ENCODE results near the gene TEAD3. TPM values are rescaled to one million over a fixed set of nuclear protein-coding genes. Genes with fewer than 3 reads are reported as not detected.

TEAD3 gene
- total RNA-seq, 1 donor from 2014 or later, result 0.68 TPM

DNA sequence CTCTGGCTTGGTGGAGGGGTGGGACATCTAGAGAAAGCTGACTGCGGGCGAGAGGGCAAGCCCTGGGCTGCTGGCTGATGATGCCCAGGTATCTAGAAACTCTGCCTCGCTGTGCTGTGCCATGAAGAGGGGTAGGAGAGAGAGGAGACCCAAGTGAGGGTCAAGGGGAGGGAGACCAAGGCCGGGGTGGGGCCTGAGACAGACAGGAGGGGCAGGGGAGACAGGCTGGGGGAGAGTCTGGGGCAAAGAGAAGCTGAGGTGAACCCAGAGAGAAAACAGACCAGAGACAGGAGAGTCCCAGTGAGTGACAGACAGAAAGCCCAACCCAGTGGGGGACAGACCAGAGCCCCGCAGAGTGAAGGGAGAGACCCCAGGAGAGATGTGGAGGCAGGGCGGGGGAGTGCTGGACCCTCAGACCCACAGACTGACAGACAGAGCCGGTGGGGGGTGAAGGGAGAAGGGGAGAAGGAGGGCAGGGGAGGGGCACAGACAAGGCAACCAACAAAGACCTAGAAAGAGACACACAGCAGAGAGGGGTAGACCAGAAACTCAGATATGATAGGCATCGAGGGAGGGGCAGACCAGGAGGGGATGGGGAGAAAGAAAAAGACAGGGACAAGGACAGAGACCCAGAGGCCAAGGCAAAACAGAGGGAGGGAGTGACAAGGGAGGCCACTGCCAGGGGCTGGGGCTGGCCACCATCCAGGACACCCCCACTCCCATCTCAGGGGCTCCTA is 5.9 kb downstream of the TEAD3 start:
- DNase-seq, result no peak

DNA sequence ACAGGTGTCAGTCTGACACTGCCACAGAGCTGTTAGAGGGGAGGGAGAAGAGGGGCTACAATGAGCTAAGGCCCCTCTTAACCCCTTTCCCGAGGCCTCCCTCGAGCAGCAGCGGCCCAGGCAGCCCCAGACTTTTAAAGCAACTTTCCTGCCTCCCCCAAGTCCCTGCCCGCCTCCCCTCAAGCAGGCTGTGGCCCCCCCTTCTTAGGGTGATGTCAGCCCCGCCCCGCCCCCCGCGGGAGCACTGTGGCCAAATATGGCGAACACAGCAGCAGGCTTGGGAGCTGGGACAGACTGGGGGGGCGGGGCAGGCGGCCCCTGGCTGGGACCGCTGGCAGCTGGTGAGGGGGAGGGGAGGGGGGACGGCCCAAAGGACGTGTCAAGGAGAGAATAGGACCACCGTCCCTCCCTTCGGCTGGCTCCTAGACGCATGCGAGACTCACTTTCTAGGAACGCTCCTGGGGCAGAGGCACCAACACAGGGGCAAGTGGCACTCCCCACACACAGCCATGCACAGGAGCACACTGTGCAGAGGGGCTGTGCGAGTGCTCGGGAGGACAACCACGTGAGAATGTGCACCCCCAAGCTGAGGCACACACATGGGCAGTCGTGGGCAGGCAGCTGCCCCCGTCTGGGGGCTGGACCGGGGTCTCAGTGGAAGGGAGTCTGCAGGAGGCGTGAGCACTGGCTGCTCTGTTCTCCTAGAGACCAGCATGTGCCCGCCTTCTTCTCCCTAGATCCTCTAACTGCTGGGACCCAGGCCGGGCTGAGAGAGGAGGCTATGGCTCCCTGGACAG is 6.7 kb downstream of the TEAD3 start:
- DNase-seq, result peak; percentile 22

DNA sequence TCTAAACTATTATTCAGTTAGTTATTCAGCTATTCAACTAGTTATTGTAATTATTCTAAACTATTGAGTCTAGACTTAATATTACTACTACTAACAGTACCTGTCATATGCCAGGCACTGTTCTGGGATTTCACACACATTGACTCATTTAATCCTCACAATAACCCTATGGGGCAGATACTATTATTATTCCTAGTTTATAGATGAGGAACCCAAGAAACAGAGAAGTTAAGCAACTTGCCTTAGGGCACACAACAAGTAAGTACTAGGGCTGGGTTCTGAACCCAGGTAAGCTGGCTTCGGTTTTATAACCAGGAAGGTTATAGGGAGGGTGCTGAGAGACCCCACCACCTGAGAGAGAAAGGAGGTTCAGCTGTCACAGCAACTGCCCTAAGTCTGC is 7.8 kb downstream of the TEAD3 start:
- DNase-seq, result no peak

DNA sequence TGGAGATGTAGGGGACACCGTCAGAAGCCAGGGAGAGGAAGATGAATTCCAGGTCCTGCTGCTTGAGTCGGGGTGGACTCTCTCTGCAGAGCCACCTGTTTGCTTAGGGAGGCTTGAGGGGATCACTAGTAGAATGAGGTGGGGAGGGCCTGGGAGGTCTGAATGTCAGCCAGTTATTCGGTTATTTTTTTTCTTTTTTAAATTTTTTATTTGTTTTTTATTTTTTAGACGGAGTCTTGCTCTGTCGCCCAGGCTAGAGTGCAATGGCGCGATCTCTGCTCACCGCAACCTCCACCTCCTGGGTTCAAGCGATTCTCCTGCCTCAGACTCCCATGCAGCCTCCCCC is 8.4 kb downstream of the TEAD3 start:
- DNase-seq, result no peak

DNA sequence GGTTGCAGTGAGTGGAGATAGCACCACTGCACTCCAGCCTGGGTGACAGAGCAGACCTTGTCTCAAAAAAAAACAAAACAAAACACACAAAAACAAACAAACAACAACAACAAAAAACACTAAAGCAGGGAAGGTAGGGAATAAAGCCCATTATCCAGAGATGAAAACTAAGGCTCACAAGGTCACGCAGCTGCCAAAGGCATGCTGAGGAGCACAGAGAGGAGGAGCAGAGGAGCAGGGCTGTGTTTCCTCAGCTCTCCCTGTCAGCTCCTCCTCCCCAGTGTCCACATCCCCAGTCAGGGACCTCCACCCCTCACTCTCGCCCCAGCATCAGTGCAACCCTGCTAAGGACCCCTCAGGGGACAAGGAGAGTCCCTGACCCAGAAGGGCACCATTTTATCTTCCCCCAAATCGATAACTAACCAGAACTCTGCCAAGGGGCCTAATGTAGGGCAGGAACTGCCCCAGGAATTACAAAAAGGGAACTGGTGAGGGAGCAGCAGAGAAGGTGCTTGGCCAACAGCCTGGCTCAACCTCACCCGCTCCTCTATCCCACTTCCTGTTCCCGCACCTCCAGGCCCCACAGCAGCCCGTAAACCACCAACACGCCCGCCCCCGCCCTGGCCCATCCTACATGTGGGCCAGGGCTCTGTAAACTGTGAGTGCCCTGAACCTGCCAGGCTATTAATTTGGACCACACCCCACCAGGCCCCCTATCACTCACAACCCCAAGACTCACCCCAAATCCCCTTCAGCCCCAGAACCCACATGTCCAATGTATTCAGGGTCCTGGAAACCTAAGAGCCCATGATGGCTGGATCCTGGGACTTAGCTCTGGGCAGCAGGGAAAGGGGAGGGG is 9.0 kb downstream of the TEAD3 start:
- DNase-seq, result no peak

DNA sequence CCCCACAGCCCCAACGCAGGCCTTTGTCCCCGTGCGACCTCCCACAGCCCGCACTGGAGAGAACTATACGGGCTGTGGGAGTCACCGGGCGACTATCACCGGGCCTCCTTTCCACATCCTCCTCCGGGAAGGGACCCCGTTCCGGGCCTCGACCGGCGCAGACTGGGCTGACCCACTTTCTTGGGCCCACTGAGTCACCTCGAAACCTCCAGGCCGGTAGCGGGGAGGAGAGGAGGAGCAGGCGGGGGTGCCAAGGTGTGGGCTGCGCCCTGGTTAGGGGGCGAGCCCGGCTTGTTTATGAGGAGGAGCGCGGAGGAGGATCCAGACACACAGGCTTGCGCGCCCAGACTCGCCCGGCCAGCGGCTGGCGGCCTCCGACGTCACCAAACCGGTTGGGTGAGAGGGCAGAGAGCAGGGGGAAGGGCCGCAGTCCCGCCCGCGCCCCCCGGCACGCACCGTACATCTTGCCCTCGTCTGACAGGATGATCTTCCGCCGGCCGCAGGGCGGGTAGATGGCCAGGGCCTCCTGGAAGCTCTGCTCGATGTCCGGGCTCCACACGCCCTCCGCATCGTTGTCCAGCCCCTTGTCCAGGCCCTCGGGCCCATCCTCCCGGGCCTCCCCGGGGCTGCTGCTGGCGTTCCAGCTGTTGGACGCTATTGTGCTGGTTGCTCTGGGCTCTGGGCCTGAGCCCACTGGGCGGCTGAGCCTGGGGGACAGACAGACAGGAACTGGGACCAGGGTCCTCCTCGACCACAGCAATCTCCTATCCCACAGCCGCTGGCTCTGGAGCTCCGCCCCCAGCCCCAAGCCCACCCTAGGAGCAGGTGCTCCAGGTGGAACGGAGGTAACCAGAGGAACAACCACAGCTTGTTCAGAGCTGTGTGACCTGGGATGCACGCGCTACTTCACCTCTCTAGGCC is 10.6 kb downstream of the TEAD3 start:
- DNase-seq, result no peak

DNA sequence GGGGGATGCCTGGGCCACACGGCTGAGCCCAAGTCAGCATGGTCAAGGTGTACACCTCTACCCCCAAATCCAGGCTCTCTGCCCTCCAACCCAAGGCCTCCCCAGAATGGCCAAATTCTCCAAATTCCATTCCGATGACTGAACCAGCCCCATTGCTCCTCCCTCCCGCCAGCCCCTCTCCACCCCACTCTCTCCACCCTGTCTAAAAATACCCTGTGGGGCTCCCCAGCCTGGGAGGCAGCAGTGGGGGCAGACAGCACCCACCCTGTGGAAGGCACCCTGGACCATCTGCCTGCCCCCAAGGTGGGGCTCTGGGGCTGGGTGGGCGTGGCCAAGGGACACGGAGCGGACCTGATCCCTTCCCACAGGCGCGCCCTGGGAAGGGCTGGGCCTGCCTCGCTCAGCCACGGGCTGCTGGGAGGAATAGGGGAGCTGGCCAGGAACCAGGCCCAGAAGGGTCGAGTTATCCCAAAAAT is 11.4 kb downstream of the TEAD3 start:
- no peak for DNase-seq

DNA sequence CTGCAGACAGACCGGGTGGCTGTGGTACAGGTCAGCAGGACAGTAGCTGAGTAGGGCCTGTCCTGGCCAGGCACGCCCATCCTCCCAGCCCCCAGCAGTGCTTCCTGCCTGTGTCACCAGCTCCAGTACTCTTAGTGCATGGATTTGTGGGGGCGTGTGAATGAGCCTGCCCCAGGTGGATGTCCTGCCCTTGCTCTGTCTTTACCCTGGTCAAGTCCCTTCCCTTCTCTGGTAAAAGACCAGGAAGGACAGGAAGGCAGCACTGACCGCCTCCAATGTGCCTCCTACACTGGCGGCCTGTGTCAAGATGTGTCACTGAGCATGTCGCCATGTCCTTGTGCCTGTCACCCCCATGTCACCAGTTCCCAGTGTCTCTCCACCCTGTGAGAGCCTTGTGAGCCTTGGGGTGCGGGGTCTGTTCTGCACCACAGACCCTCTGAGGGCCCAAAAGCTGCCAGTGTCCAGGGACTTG is 11.9 kb downstream of the TEAD3 start:
- DNase-seq, result peak; percentile 19

DNA sequence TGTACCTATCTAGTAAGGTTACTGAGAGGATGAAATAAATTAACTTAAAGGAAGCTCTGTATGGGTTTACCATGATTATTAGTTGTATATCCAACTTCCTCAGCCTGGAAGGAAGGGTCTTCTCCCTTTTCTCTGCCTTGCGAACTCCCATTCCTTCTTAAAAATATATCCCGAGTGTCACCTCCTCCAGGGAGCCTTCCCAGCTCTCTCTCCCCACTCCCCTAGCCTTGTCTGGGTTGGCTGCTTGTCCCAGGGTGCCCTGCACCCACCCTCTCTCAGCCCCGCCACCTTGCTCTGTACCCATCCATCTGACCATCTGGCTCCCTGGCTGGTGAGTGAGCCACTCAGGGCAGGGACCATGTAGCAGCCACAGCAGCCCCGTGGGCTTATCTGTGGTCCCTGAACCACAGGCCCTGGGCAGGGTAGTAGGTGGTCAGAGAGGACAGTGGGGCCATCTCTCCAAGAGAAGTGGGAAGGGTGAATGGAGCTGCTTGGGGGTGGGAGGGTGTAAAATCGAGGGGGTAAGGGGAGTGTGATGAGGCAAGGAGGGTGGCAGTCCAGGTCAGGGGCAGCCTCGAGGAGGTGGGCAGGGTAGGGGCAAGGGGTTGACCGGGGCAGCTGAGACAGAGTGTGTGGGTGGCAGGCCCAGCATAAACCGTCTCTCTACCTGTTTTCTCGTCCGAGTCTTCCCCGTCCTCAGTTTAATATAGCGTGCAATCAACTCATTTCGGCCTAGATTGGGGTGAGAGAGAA is 12.8 kb downstream of the TEAD3 start:
- no peak for DNase-seq

DNA sequence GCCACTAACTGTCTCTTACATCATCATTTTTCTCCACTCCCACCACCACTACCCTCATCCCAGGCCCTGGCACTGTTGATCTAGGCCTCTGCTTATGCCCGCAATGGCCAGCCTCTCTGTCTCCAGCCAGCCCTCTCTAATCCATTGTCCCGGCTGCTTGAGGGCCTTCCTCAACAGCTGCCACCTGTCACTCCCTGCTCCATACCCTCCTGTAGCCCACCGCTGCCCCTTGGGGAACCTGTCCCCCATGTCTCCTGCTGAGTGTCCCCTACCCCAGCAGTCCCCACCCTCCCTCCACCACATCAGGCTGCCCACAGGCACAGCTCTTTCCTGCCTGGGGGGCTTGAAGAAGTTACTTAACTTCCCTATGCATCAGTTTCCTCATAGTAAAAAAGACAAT is 13.4 kb downstream of the TEAD3 start:
- DNase-seq, result no peak

DNA sequence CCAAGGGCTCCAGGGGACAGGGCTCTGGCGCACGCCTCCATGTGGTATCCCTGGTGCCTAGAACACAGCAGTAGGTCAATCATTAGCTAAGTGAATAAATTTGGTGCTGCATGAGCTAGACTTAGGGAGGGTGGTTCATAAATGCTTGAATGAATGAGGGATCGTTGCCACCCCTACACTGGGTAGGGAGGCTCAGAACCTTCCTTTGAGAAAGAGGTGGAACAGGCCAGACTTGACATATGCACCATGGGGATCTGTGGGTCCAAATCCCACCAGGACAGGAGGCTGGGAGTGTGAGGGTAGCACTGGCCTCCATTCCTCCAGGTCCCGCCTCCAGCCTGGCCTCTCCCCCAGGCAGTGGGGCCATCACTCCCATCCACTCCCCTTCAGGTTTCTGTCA is 13.8 kb downstream of the TEAD3 start:
- no peak for DNase-seq

DNA sequence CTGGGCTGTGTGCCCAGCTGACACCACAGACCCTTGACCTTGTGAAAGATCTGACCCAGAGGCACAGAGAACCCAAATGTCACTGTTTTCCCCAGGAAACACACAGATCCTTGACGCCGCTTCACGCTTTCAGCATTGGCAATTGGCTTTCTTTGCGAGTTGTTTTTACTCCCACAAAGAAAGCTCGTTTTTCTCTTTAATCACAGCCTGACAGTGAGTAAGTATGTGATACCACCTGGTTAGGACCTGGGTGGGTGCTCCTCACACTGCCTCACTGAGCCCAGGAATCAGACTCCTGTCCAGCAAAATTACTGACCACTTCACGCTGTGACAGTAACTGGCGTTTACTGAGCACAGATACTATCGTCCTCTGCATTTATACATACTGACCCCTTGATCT is 15.7 kb downstream of the TEAD3 start:
- DNase-seq, result no peak

DNA sequence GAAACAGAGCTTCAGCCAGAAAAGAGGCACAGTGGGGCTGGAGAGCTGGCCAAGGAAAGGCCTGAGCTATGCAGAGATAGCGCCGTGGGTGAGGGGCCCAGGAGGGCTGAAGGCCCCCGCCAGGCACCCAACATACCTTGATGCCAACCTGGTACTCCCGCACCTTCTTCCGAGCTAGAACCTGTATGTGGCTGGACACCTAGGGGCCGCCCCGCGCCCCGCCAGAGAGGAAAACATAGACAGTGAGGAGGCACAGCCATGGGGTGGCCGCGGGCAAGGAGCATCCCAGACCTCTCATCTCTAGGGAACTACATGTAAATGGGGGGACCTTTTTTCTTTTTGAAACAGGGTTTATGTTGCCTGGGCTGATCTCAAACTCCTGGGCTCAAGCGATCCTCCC is 16.7 kb downstream of the TEAD3 start:
- no peak for DNase-seq

DNA sequence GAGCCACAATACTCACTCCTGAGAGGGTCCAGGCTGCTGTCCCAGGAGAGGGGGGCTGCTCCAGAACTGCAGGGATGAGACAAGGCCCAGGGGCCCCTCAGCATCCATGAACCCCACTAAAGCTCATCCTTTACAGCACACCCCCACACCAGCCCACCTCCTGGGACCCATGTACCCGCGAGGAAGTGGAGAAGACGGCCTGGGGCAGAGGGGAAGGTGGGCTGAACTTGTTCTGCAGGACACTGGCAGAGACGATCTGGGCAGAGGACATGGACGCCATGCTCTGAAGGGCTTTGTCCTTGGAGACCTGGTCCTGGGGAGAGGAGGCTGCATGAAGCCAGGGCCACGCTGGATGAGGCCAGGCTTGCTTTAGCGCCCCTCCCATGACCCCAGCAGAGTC is 18.6 kb downstream of the TEAD3 start:
- DNase-seq, result no peak

DNA sequence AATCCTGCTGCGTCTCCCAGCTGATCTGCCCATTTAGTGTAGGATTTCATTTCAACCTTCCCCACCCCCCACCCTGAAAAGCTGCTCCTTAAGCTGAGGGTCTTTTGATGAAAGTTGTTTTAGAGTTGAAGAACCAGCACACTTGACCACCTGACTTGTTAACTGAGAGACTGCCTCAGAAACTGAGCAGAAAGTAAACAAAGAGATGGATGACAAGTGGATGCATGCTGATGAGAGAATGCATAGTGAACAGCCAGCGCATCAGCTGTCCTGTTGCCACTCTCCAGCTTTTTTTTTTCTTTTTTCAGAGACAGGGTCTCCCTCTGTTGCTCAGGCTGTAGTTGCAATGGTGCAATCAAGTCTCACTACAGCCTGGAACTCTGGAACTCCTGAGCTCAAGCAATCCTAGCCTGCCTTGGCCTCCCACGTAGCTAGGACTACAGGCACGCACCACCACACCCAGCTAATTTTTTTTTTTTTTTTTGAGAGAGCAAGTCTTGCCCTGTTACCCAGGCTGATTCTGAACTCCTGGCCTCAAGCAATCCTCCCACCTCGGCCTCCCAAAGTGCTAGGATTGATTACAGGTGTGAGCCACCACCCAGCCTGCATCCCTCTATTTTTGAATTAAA is 19.2 kb downstream of the TEAD3 start:
- no peak for DNase-seq

DNA sequence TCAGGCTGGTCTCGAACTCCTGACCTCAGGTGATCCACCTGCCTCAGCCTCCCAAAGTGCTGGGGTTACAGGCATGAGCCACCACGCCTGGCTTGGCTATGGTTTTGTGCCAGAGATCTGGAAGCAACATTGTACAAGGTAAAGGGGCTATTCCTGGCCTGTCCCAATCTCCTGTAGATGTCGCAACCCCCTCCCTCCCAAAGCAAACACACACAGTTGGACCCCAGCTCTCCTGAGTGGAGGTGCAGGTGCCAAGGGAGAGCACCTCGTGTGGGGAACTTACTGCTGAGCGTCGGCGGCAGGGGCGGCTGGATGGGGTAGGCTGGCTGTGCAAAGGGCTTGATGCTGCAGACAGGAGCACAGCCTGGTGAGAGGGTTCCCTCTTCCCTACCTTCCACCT is 19.9 kb downstream of the TEAD3 start:
- DNase-seq, result no peak

DNA sequence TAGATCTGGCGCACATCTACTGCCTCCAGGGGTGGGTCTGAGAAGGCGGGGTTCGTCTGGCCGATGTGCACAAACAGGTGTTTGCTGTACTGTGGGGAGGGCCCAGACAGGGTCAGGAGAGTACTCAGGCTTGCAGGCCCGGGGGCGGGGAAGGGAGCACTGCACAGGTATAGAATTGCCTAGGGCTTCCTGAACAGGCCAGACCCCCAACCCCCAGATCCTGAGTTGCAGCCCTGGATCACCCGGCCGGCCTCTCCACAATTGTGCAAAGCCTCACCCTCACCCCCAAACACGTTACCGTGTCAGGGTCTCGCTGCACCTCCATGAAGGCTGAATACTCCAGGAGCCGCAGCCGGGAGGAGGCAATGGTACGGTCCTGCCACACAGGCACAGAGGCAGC is 20.9 kb downstream of the TEAD3 start:
- no peak for DNase-seq

DNA sequence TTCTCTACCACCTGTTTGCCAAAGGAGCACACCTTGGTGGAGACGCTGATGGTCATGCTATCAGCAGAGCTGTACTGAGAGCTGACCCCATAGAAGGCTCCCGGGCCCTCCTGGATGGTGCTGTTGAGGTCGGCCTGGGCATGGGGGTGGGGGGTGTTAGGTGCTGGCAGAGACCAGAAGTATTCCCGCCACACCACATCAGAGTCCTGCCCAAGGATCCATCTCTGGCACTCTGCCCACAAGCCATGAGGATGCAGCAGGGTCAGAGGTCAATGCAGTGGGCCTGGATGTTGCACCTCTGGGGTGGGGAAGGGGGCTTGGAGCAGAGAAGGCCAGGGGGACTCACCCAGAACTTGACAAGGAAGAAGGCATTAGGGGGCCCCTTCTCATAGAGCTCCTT is 21.3 kb downstream of the TEAD3 start:
- DNase-seq, result no peak

DNA sequence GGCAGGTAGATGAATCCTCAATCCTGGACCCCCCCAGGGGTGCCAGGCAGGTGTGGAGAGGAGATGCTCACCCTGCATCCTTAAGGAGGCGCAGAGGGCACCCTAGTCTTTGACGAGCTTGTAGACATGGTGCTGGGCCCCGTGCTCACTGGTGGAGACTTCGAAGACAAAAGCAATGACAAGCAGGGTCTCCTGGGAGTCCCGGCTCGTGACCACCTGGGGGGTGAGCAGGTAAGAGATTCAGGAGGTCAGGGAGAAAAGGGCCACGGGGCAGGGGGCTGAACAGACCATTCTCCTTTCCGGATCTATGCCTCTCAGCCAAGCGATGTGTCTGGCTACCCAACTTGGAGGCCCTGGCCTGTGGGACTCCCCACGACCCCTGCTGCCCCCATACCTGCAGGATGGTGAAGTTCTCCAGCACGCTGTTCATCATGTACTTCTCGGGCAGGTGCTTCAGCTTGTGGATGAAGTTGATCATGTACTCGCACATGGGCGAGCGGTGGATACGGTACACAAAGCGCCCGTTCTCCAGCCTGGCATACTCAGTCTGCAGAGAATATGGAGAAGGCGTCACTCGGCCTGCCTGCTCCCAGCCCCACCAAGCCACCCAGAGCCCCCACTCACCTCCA is 21.8 kb downstream of the TEAD3 start:
- no peak for DNase-seq

Data from dermis blood vessel endothelial cell (primary cell).